Bronchial epithelial cell (primary cell): ENCODE measurements around the gene SHISA9. TPM values are rescaled to one million over a fixed set of nuclear protein-coding genes. Genes with fewer than 3 reads are reported as not detected.

ENCODE experiments used
- DNase-seq: peaks from one replicate; pipeline ENCODE4 v3.0.0-alpha.2; 2010; ENCODE audit warnings: low read depth
- FAIRE-seq: peaks from 2 replicates; lab custom pipeline; 2011; peaks lifted over from hg19 to GRCh38; lab: Jason Lieb, UNC
- H3K27me3 ChIP-seq: 2 replicates; pipeline ENCODE4 v1.5.1; 2011; ENCODE audit warnings: low read length; ENCODE audit not compliant: control insufficient read depth, insufficient read depth
- H3K36me3 ChIP-seq: 2 replicates; pipeline ENCODE4 v1.5.1; 2011; ENCODE audit warnings: low read length; ENCODE audit not compliant: control insufficient read depth, insufficient read depth
- H3K4me3 ChIP-seq: 2 replicates; pipeline ENCODE4 v1.5.1; 2011; ENCODE audit warnings: mild to moderate bottlenecking, low read depth, low read length, control low read depth
- CTCF ChIP-seq: IDR thresholded peaks from 2 replicates; pipeline ENCODE4 v1.5.1; 2011; ENCODE audit warnings: mild to moderate bottlenecking, moderate library complexity, low read length, control low read depth, inconsistent platforms; ENCODE audit not compliant: insufficient read depth, severe bottlenecking
- total RNA-seq: library from RNA; depleted of rRNA; stranded (reverse); fragments of >200 nt; gene quantifications from 2 replicates; pipeline ENCODE4 v1.2.1, GENCODE V29; 2014

SHISA9 gene
- total RNA-seq, 1 donor from 2014 or later: under 0.01 TPM

GRCh38 chr16:13111747-13112146, 210.3 kb downstream of the SHISA9 start:
- no peak for FAIRE-seq
- no peak for DNase-seq
- no peak overlapping the region for H3K4me3 ChIP-seq
- TF ChIP-seq CTCF: no peak
- no peaks in the 10 kb centered on the region for H3K36me3 ChIP-seq
- no peaks in the 10 kb centered on the region for H3K27me3 ChIP-seq

- no peak for DNase-seq
- TF ChIP-seq CTCF: no peak
- no peak for FAIRE-seq
- H3K36me3 ChIP-seq: no peaks in the 10 kb centered on the region
- no peak overlapping the region for H3K4me3 ChIP-seq
- H3K27me3 ChIP-seq: no peaks in the 10 kb centered on the region
Measured at GRCh38 chr16:13113741-13114140, 212.3 kb downstream of the SHISA9 start.

- no peaks in the 10 kb centered on the region for H3K27me3 ChIP-seq
- DNase-seq (no peak), FAIRE-seq (no peak)
- H3K36me3 ChIP-seq: no peaks in the 10 kb centered on the region
- no peak for TF ChIP-seq CTCF
- H3K4me3 ChIP-seq: no peak overlapping the region
Measured at GRCh38 chr16:13118091-13118490, 216.7 kb downstream of the SHISA9 start.

- FAIRE-seq (no peak), DNase-seq (no peak)
- H3K36me3 ChIP-seq: no peaks in the 10 kb centered on the region
Measured at GRCh38 chr16:13120091-13120490, 218.7 kb downstream of the SHISA9 start.

GRCh38 chr16:13120557-13120956, 219.2 kb downstream of the SHISA9 start:
- Histone ChIP-seq H3K36me3 (no peaks in the 10 kb centered on the region), H3K27me3 (no peaks in the 10 kb centered on the region), H3K4me3 (no peak overlapping the region)
- DNase-seq (no peak), FAIRE-seq (no peak)
- no peak for TF ChIP-seq CTCF

More at GRCh38 chr16:13120091-13120490, 218.7 kb downstream of the SHISA9 start:
- Histone ChIP-seq H3K27me3 (no peaks in the 10 kb centered on the region), H3K4me3 (no peak overlapping the region)
- no peak for TF ChIP-seq CTCF

GRCh38 chr16:13123991-13124390, 222.6 kb downstream of the SHISA9 start:
- H3K4me3 ChIP-seq: no peak overlapping the region
- no peaks in the 10 kb centered on the region for H3K27me3 ChIP-seq
- no peaks in the 10 kb centered on the region for H3K36me3 ChIP-seq
- TF ChIP-seq CTCF: no peak
- no peak for DNase-seq
- FAIRE-seq: no peak
